GM12878 (cell line): Measurements from ENCODE around the gene NMD3.

Source experiments
- CTCF ChIP-seq, 3 experiments: IDR thresholded peaks in 2 of 3; conservative IDR thresholded peaks in 1 of 3; 2 replicates each; pipeline ENCODE4 v1.5.1; 2011; ENCODE audit warnings: low read depth in 3 of 3, low read length in 3 of 3, mild to moderate bottlenecking in 3 of 3, control low read depth in 2 of 3, moderate library complexity in 2 of 3, inconsistent platforms in 1 of 3, mixed read lengths in 1 of 3; ENCODE audit not compliant: control insufficient read depth in 2 of 3, insufficient read depth in 1 of 3; ENCODE audit errors: extremely low read depth in 1 of 3
- MYC ChIP-seq: IDR thresholded peaks from 2 replicates; pipeline ENCODE4 v1.6.1; 2011; ENCODE audit warnings: mild to moderate bottlenecking, low read length, moderate library complexity, inconsistent platforms; ENCODE audit not compliant: insufficient read depth, insufficient replicate concordance, insufficient read length, severe bottlenecking
- POLR2AphosphoS5 ChIP-seq: IDR thresholded peaks from 2 replicates; pipeline ENCODE4 v1.6.1; 2011; ENCODE audit warnings: mild to moderate bottlenecking, low read length, inconsistent platforms
- SIN3A ChIP-seq: IDR thresholded peaks from 2 replicates; pipeline ENCODE4 v1.6.1; 2012; ENCODE audit warnings: low read depth, low read length, improper control_type of control experiment
- TARDBP ChIP-seq: IDR thresholded peaks from 2 replicates; pipeline ENCODE4 v1.6.1; 2016; ENCODE audit warnings: borderline replicate concordance
- TF ChIP-seq, protein P1 (sequence below): IDR thresholded peaks from 2 replicates; pipeline ENCODE4 v1.6.1; 2012; ENCODE audit warnings: low read depth, low read length, improper control_type of control experiment

DNA sequence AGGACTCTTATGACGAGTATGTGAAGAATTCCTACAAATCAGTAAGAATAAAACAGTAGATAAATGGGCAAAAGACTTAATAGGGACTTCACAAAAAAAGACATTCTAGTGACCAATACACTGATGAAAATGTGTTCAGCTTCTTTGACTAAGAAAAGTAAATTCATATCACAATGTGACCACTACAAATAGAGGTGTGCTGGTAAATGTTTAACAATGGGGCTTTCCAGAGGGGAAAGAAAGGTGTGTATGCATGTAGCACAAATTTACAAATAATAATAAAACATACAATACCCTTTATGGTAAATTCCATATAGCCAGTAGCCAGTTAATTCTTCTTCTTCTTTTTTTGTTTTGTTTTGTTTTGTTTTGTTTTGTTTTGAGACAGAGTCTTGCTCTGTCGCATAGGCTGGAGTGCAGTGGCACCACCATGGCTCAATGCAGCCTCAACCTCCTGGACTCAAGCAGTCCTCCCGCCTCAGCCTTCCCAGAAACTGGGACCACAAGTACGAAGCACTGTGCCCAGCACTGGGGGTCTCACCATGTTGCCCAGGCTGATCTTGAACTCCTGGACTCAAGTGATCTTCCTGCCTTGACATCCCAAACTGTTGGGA lies 17.5 kb upstream of the NMD3 start:
- TF ChIP-seq, protein P1, sequence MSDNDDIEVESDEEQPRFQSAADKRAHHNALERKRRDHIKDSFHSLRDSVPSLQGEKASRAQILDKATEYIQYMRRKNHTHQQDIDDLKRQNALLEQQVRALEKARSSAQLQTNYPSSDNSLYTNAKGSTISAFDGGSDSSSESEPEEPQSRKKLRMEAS: no peak
- TF ChIP-seq CTCF (IDR thresholded peaks at IDR 0.05 in 2 of 3, conservative IDR thresholded peaks at IDR 0.05 in 1 of 3; ENCODE audit: control insufficient read depth in 2 of 3, extremely low read depth in 1 of 3, insufficient read depth in 1 of 3, low read depth in 3 of 3, low read length in 3 of 3) (no peak), POLR2AphosphoS5 (no peak), TARDBP (no peak), MYC (no peak), SIN3A (no peak)
